GM15510 (cell line): ENCODE data around the gene ZNF462.

Experiments used
- POLR2A ChIP-seq: IDR thresholded peaks from 3 replicates; pipeline ENCODE4 v1.6.1; 2011; ENCODE audit warnings: borderline replicate concordance; ENCODE audit not compliant: insufficient read length; ENCODE audit errors: extremely low read depth

The ZNF462 gene

DNA sequence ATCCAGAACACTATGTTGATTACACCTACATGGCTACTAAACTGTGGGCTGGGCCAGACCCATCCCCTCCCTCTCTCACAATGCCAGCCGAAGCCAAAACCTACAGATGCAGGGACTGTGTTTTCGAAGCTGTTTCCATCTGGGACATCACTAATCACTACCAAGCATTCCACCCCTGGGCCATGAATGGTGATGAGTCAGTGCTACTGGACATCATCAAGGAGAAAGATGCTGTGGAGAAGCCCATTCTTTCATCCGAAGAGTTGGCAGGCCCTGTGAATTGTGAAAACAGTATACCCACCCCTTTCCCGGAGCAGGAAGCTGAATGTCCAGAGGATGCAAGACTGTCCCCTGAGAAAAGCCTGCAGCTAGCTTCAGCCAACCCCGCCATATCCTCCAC lies 65.0 kb downstream of the ZNF462 start:
- TF ChIP-seq POLR2A = no peak

DNA sequence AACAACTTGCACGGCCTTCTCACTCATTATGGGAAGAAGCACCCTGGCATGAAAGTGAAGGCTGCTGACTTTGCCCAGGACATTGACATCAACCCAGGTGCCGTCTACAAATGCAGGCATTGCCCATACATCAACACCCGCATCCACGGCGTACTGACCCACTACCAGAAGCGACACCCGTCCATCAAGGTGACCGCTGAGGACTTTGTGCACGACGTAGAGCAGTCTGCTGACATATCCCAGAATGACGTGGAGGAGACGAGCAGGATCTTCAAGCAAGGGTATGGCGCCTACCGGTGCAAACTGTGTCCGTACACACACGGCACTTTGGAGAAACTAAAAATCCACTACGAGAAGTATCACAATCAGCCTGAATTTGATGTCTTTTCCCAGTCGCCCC lies 65.4 kb downstream of the ZNF462 start:
- no peak for TF ChIP-seq POLR2A

DNA sequence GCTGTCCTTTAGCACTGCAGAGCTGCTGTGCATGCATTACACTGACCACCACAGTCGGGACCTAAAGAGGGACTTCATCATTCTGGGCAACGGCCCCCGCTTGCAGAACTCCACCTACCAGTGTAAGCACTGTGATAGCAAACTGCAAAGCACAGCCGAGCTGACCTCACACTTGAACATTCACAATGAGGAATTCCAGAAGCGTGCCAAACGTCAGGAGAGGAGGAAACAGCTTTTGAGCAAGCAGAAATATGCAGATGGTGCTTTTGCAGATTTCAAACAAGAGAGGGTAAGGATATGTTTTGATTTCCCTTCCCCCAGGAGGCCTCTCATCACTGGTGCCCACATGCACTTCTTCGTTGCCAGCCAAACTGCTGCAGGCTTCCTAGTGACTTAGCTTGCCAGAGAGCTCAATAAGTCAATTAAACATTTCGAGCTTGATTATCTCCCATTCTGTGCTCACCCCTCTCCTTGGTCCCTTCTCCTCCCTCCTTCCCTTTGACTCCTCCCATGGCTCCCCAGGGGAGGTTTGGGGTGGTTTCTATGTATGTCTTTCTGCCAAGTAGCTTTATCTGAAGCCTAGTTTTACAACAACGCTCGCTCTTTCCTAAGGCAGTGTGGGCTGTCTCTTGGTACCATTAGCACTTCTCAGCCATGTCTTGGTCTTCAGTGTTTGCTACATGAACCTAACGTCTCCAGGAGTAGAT lies 66.7 kb downstream of the ZNF462 start:
- TF ChIP-seq POLR2A = no peak

DNA sequence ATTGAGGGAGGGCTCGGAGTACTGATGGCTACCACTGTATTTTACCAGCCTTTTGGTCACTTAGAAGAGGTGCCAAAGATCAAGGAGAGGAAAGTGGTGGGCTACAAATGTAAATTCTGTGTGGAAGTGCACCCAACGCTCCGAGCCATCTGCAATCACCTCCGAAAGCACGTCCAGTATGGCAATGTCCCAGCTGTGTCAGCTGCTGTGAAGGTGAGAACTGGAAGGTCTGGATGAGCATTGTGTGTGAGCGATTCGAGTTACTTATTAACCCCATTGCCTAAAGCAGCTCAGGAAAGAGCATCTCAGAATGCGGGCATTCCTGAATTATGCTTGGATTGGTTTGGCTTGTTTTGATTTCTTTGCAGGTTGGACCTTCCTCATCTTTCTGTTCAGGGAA lies 67.5 kb downstream of the ZNF462 start:
- no peak for TF ChIP-seq POLR2A

DNA sequence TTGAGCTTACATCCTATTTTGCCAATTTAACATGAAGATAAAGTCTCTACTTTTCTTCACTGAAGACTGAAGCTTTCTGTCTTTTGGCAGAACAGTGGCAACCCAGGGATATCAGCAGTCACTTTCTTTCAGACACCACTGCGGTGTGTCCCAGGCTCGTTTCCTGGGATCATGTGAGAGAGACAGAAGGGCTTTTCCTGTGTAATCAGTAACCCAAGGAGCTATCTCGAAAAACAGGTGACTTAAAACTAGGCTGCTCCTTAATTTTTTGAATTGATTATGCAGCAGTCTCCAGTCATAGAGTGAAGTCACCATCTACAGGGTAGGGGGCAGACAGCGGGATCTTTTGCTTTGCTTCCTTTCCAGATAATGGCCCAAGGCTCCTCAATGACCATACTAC lies 68.5 kb downstream of the ZNF462 start:
- no peak for TF ChIP-seq POLR2A

DNA sequence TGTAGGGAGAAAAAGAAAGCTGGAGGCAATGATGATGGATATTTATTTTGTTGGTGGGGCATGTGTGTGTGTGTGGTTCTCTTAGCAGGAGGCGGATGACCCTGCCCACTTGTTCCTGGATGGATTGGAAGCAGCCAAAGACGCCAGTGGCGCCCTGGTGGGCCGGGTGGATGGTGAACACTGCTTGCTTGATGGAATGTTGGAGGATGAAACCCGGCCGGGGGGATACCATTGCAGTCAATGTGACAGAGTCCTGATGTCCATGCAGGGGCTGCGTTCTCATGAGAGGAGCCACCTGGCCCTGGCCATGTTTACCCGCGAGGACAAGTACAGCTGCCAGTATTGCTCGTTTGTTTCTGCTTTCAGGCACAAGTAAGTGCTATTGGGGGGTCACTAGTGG lies 69.2 kb downstream of the ZNF462 start:
- TF ChIP-seq POLR2A = no peak

DNA sequence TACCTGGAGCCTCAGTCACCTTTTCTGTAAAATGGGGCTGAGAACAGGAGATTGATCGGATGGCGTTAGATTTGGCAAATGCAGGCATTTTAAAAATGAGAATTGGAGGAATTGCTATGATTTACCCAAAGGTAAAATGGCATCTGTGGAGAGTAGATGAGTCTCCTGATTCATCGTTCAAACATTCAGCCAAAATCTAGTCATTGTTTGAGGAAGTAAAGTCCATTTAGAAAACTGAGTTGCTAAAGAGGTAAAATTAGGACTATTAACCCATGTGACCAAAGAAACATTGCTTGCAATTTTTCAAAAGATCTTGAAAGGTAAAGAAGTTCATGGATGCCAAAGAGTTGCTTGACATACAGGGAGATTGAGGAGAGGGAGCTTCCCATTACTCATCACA lies 69.7 kb downstream of the ZNF462 start:
- TF ChIP-seq POLR2A = no peak

DNA sequence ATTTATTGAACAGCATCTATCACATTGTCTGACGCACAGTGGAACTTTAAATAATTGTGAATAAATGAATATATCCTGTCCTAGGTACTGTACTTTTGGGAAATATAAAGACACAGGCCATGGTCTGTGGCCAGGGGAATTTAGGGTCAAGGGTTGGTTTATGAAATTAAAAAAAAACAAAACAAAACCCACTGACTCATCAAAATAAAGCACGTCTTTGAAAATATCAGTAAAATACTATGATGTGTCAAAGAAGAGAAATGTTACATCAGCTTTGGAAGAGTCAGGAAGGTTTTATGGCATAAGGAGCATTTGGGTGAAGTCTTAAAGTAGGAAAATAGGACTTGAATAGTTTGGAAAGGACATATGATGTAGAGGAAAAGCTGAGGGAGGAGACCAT lies 70.5 kb downstream of the ZNF462 start:
- no peak for TF ChIP-seq POLR2A

DNA sequence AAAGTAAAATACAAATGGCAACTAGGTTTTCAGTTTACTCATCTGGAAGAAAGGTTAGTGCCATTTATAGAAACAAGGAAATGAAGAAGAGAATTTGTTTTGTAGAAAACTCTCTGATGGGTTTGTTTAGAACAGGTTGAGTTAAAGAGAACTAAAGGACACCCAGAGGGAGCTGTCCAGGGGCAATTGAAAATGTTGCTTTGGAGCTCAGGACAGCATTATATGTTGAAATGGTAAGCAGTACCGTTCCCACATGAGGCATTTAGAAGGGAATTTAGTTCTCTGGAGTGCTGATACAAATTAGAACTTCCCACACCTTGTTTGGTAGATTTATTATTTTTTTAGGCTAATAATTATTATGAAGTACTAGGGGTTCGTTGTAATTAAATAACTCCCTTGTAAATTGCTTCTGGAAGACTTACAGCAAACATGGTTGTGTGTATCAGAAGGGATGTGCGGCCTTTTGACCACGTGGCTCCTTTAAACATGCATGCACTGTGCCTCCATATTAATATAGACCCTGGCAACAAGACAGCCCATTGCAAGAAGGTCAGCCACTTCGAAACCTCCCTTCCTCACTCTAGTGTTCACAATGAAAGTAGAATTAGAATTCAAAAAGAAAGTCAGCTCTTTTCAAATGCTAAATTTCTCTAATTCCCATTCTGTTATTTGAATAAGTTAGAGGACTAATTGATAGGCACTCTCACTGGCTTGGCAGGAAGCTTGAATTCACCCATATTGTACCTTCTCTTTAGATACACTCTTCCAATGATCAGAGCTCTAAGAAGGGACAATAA lies 71.7 kb downstream of the ZNF462 start:
- TF ChIP-seq POLR2A = no peak

DNA sequence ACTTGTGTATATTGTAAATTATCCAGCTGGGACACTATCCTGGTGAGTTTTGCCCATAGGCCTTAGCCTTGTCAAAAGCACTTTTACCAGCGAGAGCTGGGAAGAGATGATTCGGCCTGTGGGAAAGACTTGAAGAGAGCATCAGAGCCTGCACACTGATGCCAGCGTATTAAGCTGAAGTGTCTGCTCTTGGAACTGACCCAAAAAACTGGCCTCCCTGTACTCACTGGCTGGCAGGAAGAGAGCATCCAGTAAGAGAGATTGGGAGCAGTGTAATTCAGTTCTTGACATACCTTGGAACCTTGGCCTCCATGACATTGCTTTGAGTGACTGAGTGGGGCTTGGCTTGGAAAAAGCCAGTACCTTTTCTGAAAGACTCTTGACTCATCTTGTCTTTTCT lies 73.7 kb downstream of the ZNF462 start:
- TF ChIP-seq POLR2A = no peak

DNA sequence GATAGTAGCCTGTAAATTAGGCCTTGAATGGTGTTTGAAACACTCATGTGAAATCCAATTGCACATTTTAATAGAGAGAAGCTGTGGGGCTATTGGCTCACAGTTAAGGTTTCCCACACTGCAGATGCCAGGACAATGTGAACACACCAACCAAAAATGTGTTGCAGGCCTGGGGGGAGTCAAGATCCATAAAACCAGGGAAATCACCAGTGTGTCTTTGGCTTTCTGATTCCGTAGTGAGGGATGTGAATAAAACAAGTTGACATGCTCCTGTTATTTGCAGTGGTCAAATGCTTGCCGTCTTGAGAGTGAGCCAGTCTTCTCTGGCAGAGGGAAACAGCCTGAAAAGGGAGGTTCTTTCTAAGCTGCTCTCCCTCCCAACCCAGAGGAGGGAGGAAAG lies 79.0 kb downstream of the ZNF462 start:
- no peak for TF ChIP-seq POLR2A

DNA sequence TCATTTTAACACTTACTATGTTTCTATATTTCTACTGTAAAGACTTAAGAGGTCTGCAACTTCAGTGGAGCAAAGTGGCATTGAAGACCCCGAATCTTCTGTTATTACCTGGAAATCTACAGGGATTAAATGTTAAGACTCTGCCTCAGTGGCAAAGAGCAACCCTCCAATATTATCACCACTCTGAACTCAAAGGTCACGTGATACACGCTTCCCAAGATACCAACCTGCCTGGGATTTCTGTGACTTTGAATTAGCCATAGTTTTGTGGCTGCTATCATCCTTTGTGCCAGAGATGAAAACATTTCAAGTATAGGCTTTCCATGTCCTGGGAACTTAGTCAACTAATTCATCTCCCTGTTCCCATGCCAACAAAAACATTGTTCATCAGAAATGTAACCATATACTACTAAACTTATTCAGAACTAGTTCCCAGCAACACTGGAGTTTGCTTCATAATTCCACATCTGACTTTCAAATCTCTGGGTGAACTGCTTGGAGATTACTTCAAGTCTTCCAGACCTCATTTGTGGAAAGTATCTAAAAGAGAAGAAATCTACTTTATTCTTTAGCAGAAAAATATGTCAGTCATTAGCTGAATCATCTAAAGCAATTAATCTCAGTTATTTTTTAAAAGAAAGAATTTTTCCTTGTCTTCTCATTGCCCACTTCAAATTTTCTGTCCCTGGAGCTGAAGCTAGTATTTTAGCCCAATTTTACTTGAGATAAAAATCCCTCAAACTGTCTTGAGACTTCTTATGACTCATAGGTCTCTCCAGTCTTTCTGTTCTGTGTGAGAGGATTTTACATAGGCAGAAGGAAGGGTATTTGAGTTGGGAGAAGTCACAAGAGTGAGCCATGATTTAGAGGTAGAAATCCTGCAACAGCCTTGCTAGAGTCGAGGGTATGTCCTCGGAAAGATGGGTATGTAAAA lies 83.0 kb downstream of the ZNF462 start:
- no peak for TF ChIP-seq POLR2A

DNA sequence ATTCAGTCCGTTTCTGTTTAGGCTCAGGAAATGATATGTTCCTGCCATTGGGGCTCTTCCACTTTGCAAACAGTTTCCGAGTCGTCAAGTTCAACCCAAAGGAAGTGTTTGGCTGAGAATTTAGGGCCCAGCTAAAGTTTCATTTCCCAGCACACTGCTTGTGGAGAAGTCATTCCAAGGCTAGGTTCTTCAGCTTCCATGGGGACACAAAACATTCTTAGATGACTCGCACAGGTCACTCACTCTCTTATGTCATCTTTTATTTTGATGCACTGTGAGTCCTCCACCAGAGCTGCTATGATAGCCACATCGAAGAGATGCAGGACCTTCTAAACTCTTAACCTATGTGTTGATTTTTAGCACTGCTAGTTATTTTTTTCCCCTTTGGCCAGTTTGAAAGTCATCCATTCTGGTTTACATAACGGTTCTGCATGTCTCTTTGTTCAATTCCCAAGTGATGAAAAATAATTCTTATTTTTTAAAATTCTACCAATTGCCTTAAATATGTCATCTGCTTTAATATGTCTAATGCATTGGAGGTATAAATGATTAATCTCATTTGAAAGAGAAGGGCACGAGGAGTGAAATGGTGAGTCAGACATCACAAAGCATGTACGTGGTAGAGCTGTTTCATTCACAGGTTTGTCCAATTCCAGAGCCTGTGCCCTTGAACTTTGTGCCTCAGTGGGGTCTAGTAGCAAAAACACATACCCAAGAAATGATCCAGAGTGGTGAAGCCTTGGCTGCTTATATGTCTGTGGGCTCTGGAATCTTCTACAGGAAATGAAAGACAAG lies 84.3 kb downstream of the ZNF462 start:
- TF ChIP-seq POLR2A = no peak

DNA sequence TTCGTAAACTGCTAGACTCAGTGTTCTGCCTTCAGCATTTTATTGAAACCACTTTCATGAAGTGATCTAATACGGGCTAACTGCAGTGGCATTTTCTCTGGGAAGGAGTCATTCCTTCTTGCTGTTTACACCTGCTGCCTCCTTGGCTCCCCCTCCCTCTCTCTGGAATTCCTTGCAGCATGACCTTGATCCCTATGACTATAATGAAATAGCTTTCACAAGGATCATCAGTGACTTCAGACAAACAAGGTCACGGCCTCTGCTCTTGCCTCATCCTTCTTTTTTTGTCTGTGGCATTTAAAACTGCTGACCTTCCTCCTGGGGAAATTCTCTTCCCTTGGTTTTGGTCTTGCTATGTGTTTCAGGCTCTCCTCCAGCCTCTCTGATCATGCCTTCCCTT lies 90.2 kb downstream of the ZNF462 start:
- TF ChIP-seq POLR2A = no peak
